Measurements from ENCODE around the gene FAM53A.

GRCh38 chr4:1593458-1593857 lies 90.7 kb downstream of the FAM53A start:
- TF ChIP-seq CTCF (conservative IDR thresholded peaks at IDR 0.05; ENCODE audit: low read depth, low read length): no peak
- no peak for TF ChIP-seq EZH2 (IDR thresholded peaks at IDR 0.05; ENCODE audit: low read length, unreplicated experiment)

Data from PC-3 (cell line).